Measurements from ENCODE around the gene MTMR10. TPM values are rescaled to one million over a fixed set of nuclear protein-coding genes. Genes with fewer than 3 reads are reported as not detected.

MTMR10 gene, protein sequence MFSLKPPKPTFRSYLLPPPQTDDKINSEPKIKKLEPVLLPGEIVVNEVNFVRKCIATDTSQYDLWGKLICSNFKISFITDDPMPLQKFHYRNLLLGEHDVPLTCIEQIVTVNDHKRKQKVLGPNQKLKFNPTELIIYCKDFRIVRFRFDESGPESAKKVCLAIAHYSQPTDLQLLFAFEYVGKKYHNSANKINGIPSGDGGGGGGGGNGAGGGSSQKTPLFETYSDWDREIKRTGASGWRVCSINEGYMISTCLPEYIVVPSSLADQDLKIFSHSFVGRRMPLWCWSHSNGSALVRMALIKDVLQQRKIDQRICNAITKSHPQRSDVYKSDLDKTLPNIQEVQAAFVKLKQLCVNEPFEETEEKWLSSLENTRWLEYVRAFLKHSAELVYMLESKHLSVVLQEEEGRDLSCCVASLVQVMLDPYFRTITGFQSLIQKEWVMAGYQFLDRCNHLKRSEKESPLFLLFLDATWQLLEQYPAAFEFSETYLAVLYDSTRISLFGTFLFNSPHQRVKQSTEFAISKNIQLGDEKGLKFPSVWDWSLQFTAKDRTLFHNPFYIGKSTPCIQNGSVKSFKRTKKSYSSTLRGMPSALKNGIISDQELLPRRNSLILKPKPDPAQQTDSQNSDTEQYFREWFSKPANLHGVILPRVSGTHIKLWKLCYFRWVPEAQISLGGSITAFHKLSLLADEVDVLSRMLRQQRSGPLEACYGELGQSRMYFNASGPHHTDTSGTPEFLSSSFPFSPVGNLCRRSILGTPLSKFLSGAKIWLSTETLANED
- total RNA-seq: 18.1 and 19.0 TPM in 2 replicates

GRCh38 chr15:30991255-30992235, at the start of gene MTMR10:
Gene MTMR10, minus strand, starts transcription at chr15:30991628. Its CDS starts 122 bp downstream, at chr15:30991506.
- peak within 1 kb of the TSS; percentile 74 for H3K4me3 ChIP-seq (ENCODE audit: low read depth, low read length)
- no peak for TF ChIP-seq CTCF (conservative IDR thresholded peaks at IDR 0.05; ENCODE audit: low read depth, low read length)
- DNase-seq (ENCODE audit: low read depth): no peak

- H3K4me3 ChIP-seq (ENCODE audit: low read depth, low read length): no peak overlapping the region
- no peak for TF ChIP-seq CTCF (conservative IDR thresholded peaks at IDR 0.05; ENCODE audit: low read depth, low read length)
- no peak for DNase-seq (ENCODE audit: low read depth)
These were observed 49.2 kb upstream of the MTMR10 start for GRCh38 chr15:31040611-31041010.

- no peak for TF ChIP-seq CTCF (conservative IDR thresholded peaks at IDR 0.05; ENCODE audit: low read depth, low read length)
- DNase-seq (ENCODE audit: low read depth): no peak
- H3K4me3 ChIP-seq (ENCODE audit: low read depth, low read length): no peak overlapping the region
These were observed 48.5 kb upstream of the MTMR10 start for GRCh38 chr15:31039961-31040360.

DNA sequence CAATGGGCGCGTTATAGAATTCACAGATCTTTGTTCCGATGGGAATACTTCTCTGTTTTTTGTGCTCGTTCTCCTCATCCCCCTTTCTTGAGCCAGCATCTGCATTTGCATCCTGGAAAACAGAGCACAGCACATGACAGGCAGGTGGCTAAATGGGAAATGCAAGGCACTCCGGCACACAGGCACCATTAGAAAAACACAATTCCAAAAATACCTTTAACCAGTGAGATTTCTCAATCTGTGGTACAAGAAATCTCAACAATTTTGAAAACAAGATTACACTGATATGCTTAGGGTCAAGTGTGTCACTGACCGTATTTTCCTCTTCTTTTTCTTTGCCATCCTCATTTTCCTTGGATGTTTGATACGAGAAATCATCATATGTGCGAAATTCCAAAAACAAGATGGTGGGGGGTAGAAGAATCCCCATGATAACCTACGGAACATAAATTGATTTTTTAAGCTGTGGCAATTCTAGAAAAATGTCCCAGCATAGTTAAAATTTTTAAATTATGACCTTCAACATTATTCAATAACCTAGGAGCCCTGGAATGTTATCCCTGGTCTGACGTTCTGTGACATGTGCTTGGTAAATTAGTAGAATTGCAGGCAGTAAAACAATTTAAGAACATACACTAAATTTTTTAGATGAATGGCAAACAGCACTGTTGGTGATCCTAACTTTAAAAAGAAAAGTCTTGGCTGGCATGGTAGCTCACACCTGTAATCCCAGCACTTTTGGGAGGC, 46.5 kb upstream of the MTMR10 start:
- no peak for DNase-seq (ENCODE audit: low read depth)
- no peak for TF ChIP-seq CTCF (conservative IDR thresholded peaks at IDR 0.05; ENCODE audit: low read depth, low read length)
- H3K4me3 ChIP-seq (ENCODE audit: low read depth, low read length): no peak overlapping the region

DNA sequence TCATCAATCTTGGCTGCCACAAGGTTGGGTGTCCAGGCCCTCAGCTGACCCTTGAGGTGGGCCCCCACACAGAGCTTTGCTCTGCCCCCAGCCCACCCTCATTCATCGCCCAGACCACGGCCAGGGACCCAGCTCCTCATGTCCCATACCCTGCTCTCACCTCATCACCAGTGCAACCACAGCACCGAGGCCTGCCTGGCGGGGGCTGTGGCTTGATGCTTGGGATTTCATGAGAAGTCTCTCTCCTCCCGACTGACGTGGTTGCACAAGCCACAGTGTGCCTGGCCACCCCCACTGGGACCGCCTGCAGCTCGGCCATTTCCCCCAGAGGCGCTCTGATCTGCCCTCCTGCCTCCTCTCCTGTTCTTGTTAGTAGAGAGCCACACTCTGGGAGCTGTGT, 45.4 kb upstream of the MTMR10 start:
- H3K4me3 ChIP-seq (ENCODE audit: low read depth, low read length): no peak overlapping the region
- TF ChIP-seq CTCF (conservative IDR thresholded peaks at IDR 0.05; ENCODE audit: low read depth, low read length): no peak
- DNase-seq (ENCODE audit: low read depth): no peak

GRCh38 chr15:31035610-31036009, 44.2 kb upstream of the MTMR10 start:
- TF ChIP-seq CTCF (conservative IDR thresholded peaks at IDR 0.05; ENCODE audit: low read depth, low read length): no peak
- H3K4me3 ChIP-seq (ENCODE audit: low read depth, low read length): no peak overlapping the region
- no peak for DNase-seq (ENCODE audit: low read depth)
